Activated CD8-positive, alpha-beta T cell treated with anti-CD3 and anti-CD28 coated beads for 36 hours (primary cell): ENCODE data around the gene LYRM4. TPM values are rescaled to one million over a fixed set of nuclear protein-coding genes. Genes with fewer than 3 reads are reported as not detected.

Experiments used
- ATAC-seq: fragments of 200-7000 bp; cut with Tn5 transposase; one replicate; pipeline ENCODE4 v1.10.0; 2021; ENCODE audit warnings: mild to moderate bottlenecking, moderate library complexity
- CTCF ChIA-PET: fragments of 350-600 bp; sonication (Branson Sonifier 250); formaldehyde crosslinking; loops from one replicate; lab custom pipeline; 2021; ENCODE audit warnings: antibody characterized with exemption; lab: Charles Lee
- POLR2A ChIA-PET: fragments of 350-600 bp; sonication (Branson Sonifier 250); formaldehyde crosslinking; loops from one replicate; lab custom pipeline; 2021; ENCODE audit warnings: antibody characterized with exemption; lab: Charles Lee
- DNase-seq: peaks from one replicate; pipeline ENCODE4 v3.0.0-alpha.2; 2020
- H3K27ac Mint-ChIP-seq: one replicate; pipeline ENCODE4 v1.8.0; 2021; ENCODE audit warnings: mild to moderate bottlenecking, mixed read lengths
- H3K27me3 Mint-ChIP-seq: one replicate; pipeline ENCODE4 v1.8.0; 2021; ENCODE audit warnings: mixed read lengths
- H3K36me3 Mint-ChIP-seq: one replicate; pipeline ENCODE4 v1.8.0; 2021; ENCODE audit warnings: low read depth, mixed read lengths
- H3K4me1 Mint-ChIP-seq: one replicate; pipeline ENCODE4 v1.8.0; 2021; ENCODE audit warnings: low read depth, mixed read lengths
- H3K4me3 Mint-ChIP-seq: one replicate; pipeline ENCODE4 v1.8.0; 2021; ENCODE audit warnings: mild to moderate bottlenecking, moderate library complexity, mixed read lengths
- H3K9me3 Mint-ChIP-seq: one replicate; pipeline ENCODE4 v1.8.0; 2021; ENCODE audit warnings: mixed read lengths
- CTCF ChIP-seq: fragments of 200-600 bp; IDR thresholded peaks from one replicate; pipeline ENCODE4 v1.8.0; 2022; ENCODE audit warnings: antibody characterized with exemption, mild to moderate bottlenecking
- intact Hi-C: fragments of 100-400 bp; cut with micrococcal nuclease; formaldehyde crosslinking; loops from one replicate; pipeline ENCODE4 v1.10.0; 2022
- total RNA-seq, 2 experiments: library from RNA; stranded (reverse); gene quantifications; one replicate each; pipeline ENCODE4 v1.2.3, GENCODE V29; 2021

The LYRM4 gene
- total RNA-seq, 2 experiments from 2014 or later: 43.5 to 50.6 TPM

GRCh38 chr6:5157621-5158138 is 103.1 kb downstream of the LYRM4 start:
- Mint-ChIP-seq H3K27ac (no peak overlapping the region), H3K27me3 (no peaks in the 10 kb centered on the region), H3K4me3 (no peak overlapping the region), H3K9me3 (no peaks in the 10 kb centered on the region), H3K36me3 (no peaks in the 10 kb centered on the region), H3K4me1 (peaks cover 2% of the 10 kb centered on the region)
- TF ChIP-seq CTCF: no peak
- intact Hi-C loops: no loop called here
- DNase-seq (no peak), ATAC-seq (no peak)
- POLR2A ChIA-PET: no interaction called here
- CTCF ChIA-PET: no interaction called here

- no peak for TF ChIP-seq CTCF
- no peaks in the 10 kb centered on the region for H3K27me3 Mint-ChIP-seq
- ATAC-seq: no peak
- no peaks in the 10 kb centered on the region for H3K36me3 Mint-ChIP-seq
- no peak overlapping the region for H3K27ac Mint-ChIP-seq
- ChIA-PET CTCF (interaction anchor here (0.8 to 1.9 kb wide), 4 partner anchors 10 to 224 kb away, joined by 3 to 8 read pairs (median 4); no protein-coding TSS in a partner anchor), POLR2A (no interaction called here)
- peaks cover 2% of the 10 kb centered on the region for H3K4me1 Mint-ChIP-seq
- intact Hi-C loops: no loop called here
- DNase-seq: no peak
- no peak overlapping the region for H3K4me3 Mint-ChIP-seq
- H3K9me3 Mint-ChIP-seq: no peaks in the 10 kb centered on the region
These were observed 104.1 kb downstream of the LYRM4 start for GRCh38 chr6:5156627-5157026.

GRCh38 chr6:5155906-5156305 is 104.8 kb downstream of the LYRM4 start:
- Mint-ChIP-seq H3K27me3 (no peaks in the 10 kb centered on the region), H3K9me3 (no peaks in the 10 kb centered on the region), H3K27ac (no peak overlapping the region), H3K4me3 (no peak overlapping the region), H3K4me1 (peaks cover 2% of the 10 kb centered on the region), H3K36me3 (no peaks in the 10 kb centered on the region)
- DNase-seq: no peak
- POLR2A ChIA-PET: interaction anchor here (0.6 kb wide), 1 partner anchor 45 kb away, joined by 3 read pairs; no protein-coding TSS in a partner anchor
- TF ChIP-seq CTCF: no peak
- ATAC-seq: no peak
- intact Hi-C loops: no loop called here
- CTCF ChIA-PET: interaction anchor here (1.4 to 1.9 kb wide), 3 partner anchors 9 to 224 kb away, joined by 4 to 8 read pairs (median 5); no protein-coding TSS in a partner anchor

GRCh38 chr6:5153186-5153585 is 107.6 kb downstream of the LYRM4 start:
- no peaks in the 10 kb centered on the region for H3K4me1 Mint-ChIP-seq
- H3K9me3 Mint-ChIP-seq: no peaks in the 10 kb centered on the region
- H3K27me3 Mint-ChIP-seq: no peaks in the 10 kb centered on the region
- intact Hi-C loops: no loop called here
- H3K36me3 Mint-ChIP-seq: no peaks in the 10 kb centered on the region
- DNase-seq (no peak), ATAC-seq (no peak)
- CTCF ChIA-PET: interaction anchor here (0.5 to 1.8 kb wide), 2 partner anchors 9 to 264 kb away, joined by 3 to 10 read pairs; no protein-coding TSS in a partner anchor
- no peak for TF ChIP-seq CTCF
- POLR2A ChIA-PET: interaction anchor here (0.9 kb wide), 1 partner anchor 27 kb away, joined by 3 read pairs; no protein-coding TSS in a partner anchor
- H3K4me3 Mint-ChIP-seq: no peak overlapping the region
- H3K27ac Mint-ChIP-seq: no peak overlapping the region

GRCh38 chr6:5152460-5152859 is 108.3 kb downstream of the LYRM4 start:
- no peak overlapping the region for H3K27ac Mint-ChIP-seq
- POLR2A ChIA-PET: no interaction called here
- no peak for TF ChIP-seq CTCF

More at GRCh38 chr6:5152460-5152859, 108.3 kb downstream of the LYRM4 start:
- no peak overlapping the region for H3K4me3 Mint-ChIP-seq
- H3K36me3 Mint-ChIP-seq: no peaks in the 10 kb centered on the region
- intact Hi-C loops: no loop called here
- no peak for ATAC-seq
- H3K27me3 Mint-ChIP-seq: no peaks in the 10 kb centered on the region
- no peak for DNase-seq
- H3K9me3 Mint-ChIP-seq: no peaks in the 10 kb centered on the region
- CTCF ChIA-PET: interaction anchor here (0.8 to 1.8 kb wide), 3 partner anchors 9 to 612 kb away, joined by 3 to 10 read pairs (median 3); no protein-coding TSS in a partner anchor
- H3K4me1 Mint-ChIP-seq: no peaks in the 10 kb centered on the region
